CD4-positive, alpha-beta T cell treated with Interleukin-1 beta for 1 hour (primary cell): ENCODE data around the gene PPP2R5C.

Experiments used
- DNase-seq, 2 donors: peaks; one replicate each; pipeline ENCODE4 v3.0.0-alpha.2; 2020 to 2022

Gene PPP2R5C

GRCh38 chr14:101757064-101757838 is 4.3 kb upstream of the PPP2R5C start:
- DNase-seq = no peak

- no peak for DNase-seq
These were observed 3.7 kb upstream of the PPP2R5C start for GRCh38 chr14:101757839-101758211.

GRCh38 chr14:101758913-101759593 is 2.5 kb upstream of the PPP2R5C start:
- no peak for DNase-seq

GRCh38 chr14:101760138-101761011 is 1.1 kb upstream of the PPP2R5C start:
- DNase-seq = peak; percentile 98

GRCh38 chr14:101761881-101762529 is 496 bp downstream of the PPP2R5C start:
- DNase-seq = peak; percentile 47 to 52

GRCh38 chr14:101762530-101763101 is 1.1 kb downstream of the PPP2R5C start:
- DNase-seq = no peak

- no peak for DNase-seq
These were observed 2.6 kb downstream of the PPP2R5C start for GRCh38 chr14:101763941-101764709.

- no peak for DNase-seq
These were observed 6.3 kb downstream of the PPP2R5C start for GRCh38 chr14:101767618-101768362.

- DNase-seq = no peak
These were observed 8.7 kb downstream of the PPP2R5C start for GRCh38 chr14:101770183-101770582.

GRCh38 chr14:101772770-101773169 is 11.3 kb downstream of the PPP2R5C start:
- no peak for DNase-seq

- DNase-seq = no peak
These were observed 11.9 kb downstream of the PPP2R5C start for GRCh38 chr14:101773378-101773777.

GRCh38 chr14:101774006-101774795 is 12.7 kb downstream of the PPP2R5C start:
- DNase-seq = peak in 1 of 2 donors; percentile 35

- no peak for DNase-seq
These were observed 13.3 kb downstream of the PPP2R5C start for GRCh38 chr14:101774814-101775213.

GRCh38 chr14:101775826-101776225 is 14.3 kb downstream of the PPP2R5C start:
- no peak for DNase-seq

- no peak for DNase-seq
These were observed 14.8 kb downstream of the PPP2R5C start for GRCh38 chr14:101776344-101776743.

GRCh38 chr14:101780390-101780789 is 18.9 kb downstream of the PPP2R5C start:
- no peak for DNase-seq

- no peak for DNase-seq
These were observed 19.4 kb downstream of the PPP2R5C start for GRCh38 chr14:101780887-101781239.

- peak; percentile 20 to 27 for DNase-seq
These were observed 19.9 kb downstream of the PPP2R5C start for GRCh38 chr14:101781240-101782061.
